Heart right ventricle (tissue), 16 donors: ENCODE results near the gene TSPO. TPM values are rescaled to one million over a fixed set of nuclear protein-coding genes. Genes with fewer than 3 reads are reported as not detected.

Experiments
- ATAC-seq, 8 donors: fragments of 200-7000 bp; cut with Tn5 transposase; one replicate each; pipeline ENCODE4 v1.9.1; 2020; ENCODE audit warnings: mild to moderate bottlenecking in 8 of 8, moderate library complexity in 8 of 8, moderate number of reproducible peaks in 1 of 8
- DNase-seq, 2 donors: peaks; one replicate each; pipeline ENCODE4 v3.0.0-alpha.2; 2020
- H3K27ac ChIP-seq, 10 donors: fragments of 200-600 bp; sonication (generic) in 2 of 10; one replicate each; pipeline versions ENCODE4 v1.5.0 to v1.8.0; 2020 to 2022; ENCODE audit warnings: mild to moderate bottlenecking in 3 of 10
- H3K27me3 ChIP-seq, 7 donors: fragments of 200-600 bp; one replicate each; pipeline ENCODE4 v1.8.0; 2021 to 2022; ENCODE audit warnings: mild to moderate bottlenecking in 2 of 7
- H3K36me3 ChIP-seq, 9 donors: fragments of 200-600 bp; sonication (generic) in 1 of 9; one replicate each; pipeline versions ENCODE4 v1.5.0 to v1.8.0; 2020 to 2022; ENCODE audit warnings: mild to moderate bottlenecking in 2 of 9
- H3K4me1 ChIP-seq, 9 donors: fragments of 200-600 bp; sonication (generic) in 1 of 9; one replicate each; pipeline versions ENCODE4 v1.5.0 to v1.8.0; 2020 to 2022; ENCODE audit warnings: mild to moderate bottlenecking in 4 of 9
- H3K4me3 ChIP-seq, 10 donors: fragments of 200-600 bp; sonication (generic) in 2 of 10; one replicate each; pipeline versions ENCODE4 v1.5.0 to v1.8.0; 2020 to 2022; ENCODE audit warnings: mild to moderate bottlenecking in 7 of 10, moderate library complexity in 2 of 10
- H3K9me3 ChIP-seq, 11 donors: fragments of 200-600 bp in 10 of 11; sonication (generic) in 2 of 11; one replicate each; pipeline versions ENCODE4 v1.5.0 to v1.8.0; 2013 to 2022; ENCODE audit warnings: mild to moderate bottlenecking in 2 of 11, control low read depth in 1 of 11, moderate library complexity in 1 of 11
- WGBS, 2 donors: extraction: QIAGEN DNeasy Blood & Tissue Kit; methylation state at CpG; one replicate each; pipeline ENCODE4 v1.1.7; 2013; ENCODE audit warnings: inconsistent platforms in 1 of 2; 5-methylcytosine and 5-hydroxymethylcytosine counted together
- intact Hi-C, 10 donors: fragments of 100-400 bp; cut with DNase I; formaldehyde crosslinking; loops; one replicate each; pipeline versions ENCODE4 v1.11.1 to v1.14.2; 2022
- polyA plus RNA-seq, 2 donors: library from polyadenylated mRNA; stranded (reverse); fragments of 200-250 nt; gene quantifications; one replicate each; pipeline ENCODE4 v1.2.3, GENCODE V29; 2013
- total RNA-seq, 10 donors: library from RNA; stranded (reverse); fragmentation: NEBNext Ultra II Directional in 3 of 10; extraction: Animal tissue kit (Norgen Biotek cat#: 25700) in 3 of 10; gene quantifications; one replicate each; pipeline versions ENCODE4 v1.2.1 to v1.2.4, GENCODE V29; 2021 to 2023
- TF ChIP-seq, protein P1 (sequence below), 9 donors: fragments of 200-600 bp; sonication (generic) in 2 of 9; IDR thresholded peaks; one replicate each; pipeline versions ENCODE4 v1.5.0 to v1.8.0; 2021 to 2022; ENCODE audit warnings: antibody characterized with exemption in 9 of 9, mild to moderate bottlenecking in 5 of 9, moderate library complexity in 1 of 9
- donor health status: Arrhythmogenic right ventricular cardiomyopathy.
- donor health status: ischemic (EF 13 %, LVEDD 7.1; RV severe dilation, severe dysfunction).
- donor health status: healthy with polysubstance abuse.
- donor health status: DM: no; HTN: yes; CAD: no.
- donor health status: DM: no; HTN: no; CAD: no.
- donor health status: ischemic (EF 25% LVEDD 6.9; RV normal size, moderate dysfunction).
- donor health status: ischemic (EF 25% LVEDD 5.7; RV mildly dilated, moderate dysfunction).
- donor health status: healthy.
- donor health status: DM: yes; HTN: yes; CAD: no.
- donor health status: Ischemic cardiomyopathy.
- donor health status: ischemic (EF 35%, LVEDD 5.7; RV mildly dilated, moderate dysfunction).
- donor health status: nonischemic (EF 11% LVEDD 7.7; RV severe dilation, severe dysfunction).
- donor health status: DM: yes; HTN: yes; CAD: no.
- donor health status: PGD.
- donor health status: ischemic (EF 29% LVEDD 5.4; RV normal size, mild dysfunction).
- donor health status: nonischemic (EF 23%, LVEDD 6.1; RV moderate dilation, normal function).

The TSPO gene
- total and polyA plus RNA-seq, 12 donors: 84.7 to 258 (median 102) TPM

GRCh38 chr22:43200555-43200954 is 49.2 kb downstream of the TSPO start:
- no peaks in the 10 kb centered on the region for H3K36me3 ChIP-seq
- H3K4me1 ChIP-seq: peaks cover 0 to 4% (median 0%) of the 10 kb centered on the region in 9 donors
- H3K4me3 ChIP-seq: no peak overlapping the region
- 88 to 91% methylated on average over 13 of the region's 13 CpGs for WGBS, 2 donors
- TF ChIP-seq, protein P1, sequence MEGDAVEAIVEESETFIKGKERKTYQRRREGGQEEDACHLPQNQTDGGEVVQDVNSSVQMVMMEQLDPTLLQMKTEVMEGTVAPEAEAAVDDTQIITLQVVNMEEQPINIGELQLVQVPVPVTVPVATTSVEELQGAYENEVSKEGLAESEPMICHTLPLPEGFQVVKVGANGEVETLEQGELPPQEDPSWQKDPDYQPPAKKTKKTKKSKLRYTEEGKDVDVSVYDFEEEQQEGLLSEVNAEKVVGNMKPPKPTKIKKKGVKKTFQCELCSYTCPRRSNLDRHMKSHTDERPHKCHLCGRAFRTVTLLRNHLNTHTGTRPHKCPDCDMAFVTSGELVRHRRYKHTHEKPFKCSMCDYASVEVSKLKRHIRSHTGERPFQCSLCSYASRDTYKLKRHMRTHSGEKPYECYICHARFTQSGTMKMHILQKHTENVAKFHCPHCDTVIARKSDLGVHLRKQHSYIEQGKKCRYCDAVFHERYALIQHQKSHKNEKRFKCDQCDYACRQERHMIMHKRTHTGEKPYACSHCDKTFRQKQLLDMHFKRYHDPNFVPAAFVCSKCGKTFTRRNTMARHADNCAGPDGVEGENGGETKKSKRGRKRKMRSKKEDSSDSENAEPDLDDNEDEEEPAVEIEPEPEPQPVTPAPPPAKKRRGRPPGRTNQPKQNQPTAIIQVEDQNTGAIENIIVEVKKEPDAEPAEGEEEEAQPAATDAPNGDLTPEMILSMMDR (IDR thresholded peaks at IDR 0.05): no peak
- no peak for DNase-seq
- H3K9me3 ChIP-seq: no peaks in the 10 kb centered on the region
- no peak overlapping the region for H3K27ac ChIP-seq
- H3K27me3 ChIP-seq: peaks cover 0 to 7% (median 0%) of the 10 kb centered on the region in 7 donors
- ATAC-seq: no peak
- intact Hi-C loops: no loop called here

DNA sequence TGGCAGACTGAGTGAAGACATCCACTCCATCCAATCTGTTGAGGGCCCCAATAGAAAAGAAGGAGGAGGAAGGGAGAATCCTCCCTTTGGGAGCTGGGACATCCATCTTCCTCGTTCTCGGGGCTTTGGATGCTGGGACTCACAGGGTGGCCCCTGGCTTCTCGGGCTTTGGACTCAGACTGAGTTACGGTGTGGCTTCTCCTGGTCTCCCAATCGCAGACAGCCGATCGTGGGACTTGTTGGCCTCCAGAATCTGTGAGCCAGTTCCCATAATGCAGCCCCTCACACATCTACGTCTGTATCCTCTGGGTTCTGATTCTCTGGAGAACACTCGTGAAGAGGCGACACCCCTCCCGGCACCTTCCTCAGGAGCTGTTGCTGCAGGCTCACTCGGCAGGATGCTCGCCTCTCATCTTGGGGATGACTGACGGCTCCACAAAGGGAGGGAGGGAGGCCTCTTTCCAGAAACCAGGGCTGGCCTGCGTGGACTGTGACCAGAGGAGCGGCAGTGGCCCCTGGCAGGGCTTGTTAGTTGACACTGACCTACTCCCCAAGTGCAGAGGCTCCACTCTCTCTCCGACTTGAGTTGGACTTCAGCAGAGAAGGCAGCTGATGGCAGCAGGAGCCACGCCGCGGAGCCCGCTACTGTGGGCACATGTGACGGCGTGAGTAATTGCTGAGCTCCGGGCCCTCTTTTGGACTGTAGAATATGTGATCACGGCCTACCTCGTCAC is 50.3 kb downstream of the TSPO start:
- Histone ChIP-seq H3K27me3 (peaks cover 0 to 7% (median 0%) of the 10 kb centered on the region in 7 donors), H3K9me3 (no peaks in the 10 kb centered on the region), H3K4me1 (peaks cover 0 to 4% (median 2%) of the 10 kb centered on the region in 9 donors), H3K36me3 (no peaks in the 10 kb centered on the region), H3K4me3 (no peak overlapping the region), H3K27ac (no peak overlapping the region)
- intact Hi-C loops: no loop called here
- DNase-seq: no peak
- no peak for ATAC-seq
- TF ChIP-seq, protein P1 (IDR thresholded peaks at IDR 0.05): no peak
- 93% methylated on average over 26 of the region's 26 CpGs for WGBS, 2 donors

DNA sequence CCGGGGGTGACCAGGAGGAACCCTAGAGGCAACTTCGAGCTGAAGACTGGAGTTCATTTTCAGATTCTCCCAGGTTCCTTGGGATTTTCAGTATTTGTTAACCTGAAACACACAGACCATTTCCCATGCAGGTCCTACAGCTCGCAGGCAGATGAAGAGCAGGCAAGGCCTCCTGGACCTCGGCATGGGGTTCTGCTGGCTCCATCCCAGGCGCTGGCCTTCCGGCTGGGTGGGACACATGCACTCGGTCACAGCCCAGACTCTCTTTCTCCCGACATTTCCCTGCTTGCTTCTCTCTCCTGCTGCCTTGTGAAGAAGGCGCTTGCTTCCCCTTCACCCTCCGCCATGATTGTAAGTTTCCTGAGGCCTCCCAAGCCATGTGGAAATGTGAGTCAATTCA is 51.0 kb downstream of the TSPO start:
- ATAC-seq (no peak), DNase-seq (no peak)
- peaks cover 0 to 7% (median 0%) of the 10 kb centered on the region in 7 donors for H3K27me3 ChIP-seq
- intact Hi-C loops: no loop called here
- H3K36me3 ChIP-seq: no peaks in the 10 kb centered on the region
- TF ChIP-seq, protein P1 (IDR thresholded peaks at IDR 0.05): no peak
- H3K4me3 ChIP-seq: no peak overlapping the region
- H3K9me3 ChIP-seq: no peaks in the 10 kb centered on the region
- no peak overlapping the region for H3K27ac ChIP-seq
- peaks cover 0 to 7% (median 3%) of the 10 kb centered on the region in 9 donors for H3K4me1 ChIP-seq
- WGBS, 2 donors: 92 to 93% methylated on average over 10 of the region's 10 CpGs

GRCh38 chr22:43202756-43203410 is 51.5 kb downstream of the TSPO start:
- intact Hi-C loops: no loop called here
- DNase-seq: no peak
- TF ChIP-seq, protein P1 (IDR thresholded peaks at IDR 0.05): no peak

More at GRCh38 chr22:43202756-43203410, 51.5 kb downstream of the TSPO start:
- H3K27me3 ChIP-seq: peaks cover 0 to 7% (median 0%) of the 10 kb centered on the region in 7 donors
- H3K4me3 ChIP-seq: no peak overlapping the region
- no peak for ATAC-seq
- 81 to 82% methylated on average over 13 of the region's 13 CpGs for WGBS, 2 donors
- no peaks in the 10 kb centered on the region for H3K9me3 ChIP-seq
- no peaks in the 10 kb centered on the region for H3K36me3 ChIP-seq
- peaks cover 0 to 7% (median 3%) of the 10 kb centered on the region in 9 donors for H3K4me1 ChIP-seq
- no peak overlapping the region for H3K27ac ChIP-seq
